Fibroblast of the aortic adventitia (primary cell): ENCODE data around the gene SMPD4. TPM values are rescaled to one million over a fixed set of nuclear protein-coding genes. Genes with fewer than 3 reads are reported as not detected.
"Not testable (repeated sequence)": the region's sequence is repeated elsewhere in the genome, so short reads cannot be mapped to it uniquely, and the experiment has no call there.

Experiments used
- DNase-seq: peaks from one replicate; pipeline ENCODE4 v3.0.0-alpha.2; 2010; ENCODE audit warnings: low read depth
- H3K4me3 ChIP-seq: 2 replicates; pipeline ENCODE4 v1.5.1; 2011; ENCODE audit warnings: low read depth, mild to moderate bottlenecking, control low read depth, low read length, moderate library complexity
- CTCF ChIP-seq: IDR thresholded peaks from 2 replicates; pipeline ENCODE4 v1.5.1; 2011; ENCODE audit warnings: mild to moderate bottlenecking, low read length, control low read depth, inconsistent platforms; ENCODE audit not compliant: insufficient read depth
- total RNA-seq: library from RNA; depleted of rRNA; stranded (reverse); fragments of >200 nt; gene quantifications from 2 replicates; pipeline ENCODE4 v1.2.3, GENCODE V29; 2012; ENCODE audit warnings: low replicate concordance

The SMPD4 gene
- total RNA-seq, 1 donor, result 22.5 TPM

DNA sequence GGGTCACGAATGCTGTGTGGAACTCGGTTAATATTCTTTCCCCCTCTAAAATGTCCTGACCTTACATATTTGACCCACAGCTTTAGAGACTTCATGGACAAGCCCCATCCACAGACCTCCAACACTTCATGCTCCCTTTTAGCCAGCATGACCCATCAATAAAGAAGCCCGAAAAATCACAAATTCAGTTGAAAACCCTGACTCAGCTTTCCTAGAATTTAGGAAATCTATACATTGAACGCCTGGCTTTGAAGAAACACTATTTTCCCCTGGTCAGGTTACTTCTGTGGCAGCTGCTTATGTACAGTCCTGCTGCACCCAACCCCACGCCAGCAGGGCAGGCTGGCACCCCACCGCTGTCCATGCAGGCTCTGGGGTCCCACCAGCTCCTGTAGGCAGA lies 9.9 kb upstream of the SMPD4 start:
- not testable (repeated sequence) for H3K4me3 ChIP-seq, DNase-seq

- H3K4me3 ChIP-seq, result no peak overlapping the region
- no peak for DNase-seq
- no peak for TF ChIP-seq CTCF
Observed at GRCh38 chr2:130190237-130190636, 8.8 kb upstream of the SMPD4 start.

DNA sequence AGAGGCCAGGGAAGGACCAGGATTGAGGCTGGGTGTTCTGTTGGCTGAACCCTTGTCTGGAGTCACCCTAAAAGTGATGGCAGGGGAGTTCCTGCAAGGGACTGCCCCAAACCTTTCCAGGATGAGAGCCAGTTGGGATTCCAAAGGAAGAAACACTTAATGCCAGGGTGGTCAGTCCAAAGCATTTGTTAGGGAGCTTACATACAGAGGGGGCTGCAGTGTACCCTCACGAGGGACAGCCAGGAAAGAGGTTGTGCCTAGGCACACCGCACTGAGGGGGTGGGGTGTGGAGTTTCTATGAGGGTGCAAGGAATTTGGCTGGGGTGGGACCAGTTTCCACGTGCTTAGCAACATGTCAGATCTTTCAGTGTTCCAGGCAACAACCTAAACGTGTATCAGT lies 7.6 kb upstream of the SMPD4 start:
- not testable (repeated sequence) for H3K4me3 ChIP-seq, DNase-seq

DNA sequence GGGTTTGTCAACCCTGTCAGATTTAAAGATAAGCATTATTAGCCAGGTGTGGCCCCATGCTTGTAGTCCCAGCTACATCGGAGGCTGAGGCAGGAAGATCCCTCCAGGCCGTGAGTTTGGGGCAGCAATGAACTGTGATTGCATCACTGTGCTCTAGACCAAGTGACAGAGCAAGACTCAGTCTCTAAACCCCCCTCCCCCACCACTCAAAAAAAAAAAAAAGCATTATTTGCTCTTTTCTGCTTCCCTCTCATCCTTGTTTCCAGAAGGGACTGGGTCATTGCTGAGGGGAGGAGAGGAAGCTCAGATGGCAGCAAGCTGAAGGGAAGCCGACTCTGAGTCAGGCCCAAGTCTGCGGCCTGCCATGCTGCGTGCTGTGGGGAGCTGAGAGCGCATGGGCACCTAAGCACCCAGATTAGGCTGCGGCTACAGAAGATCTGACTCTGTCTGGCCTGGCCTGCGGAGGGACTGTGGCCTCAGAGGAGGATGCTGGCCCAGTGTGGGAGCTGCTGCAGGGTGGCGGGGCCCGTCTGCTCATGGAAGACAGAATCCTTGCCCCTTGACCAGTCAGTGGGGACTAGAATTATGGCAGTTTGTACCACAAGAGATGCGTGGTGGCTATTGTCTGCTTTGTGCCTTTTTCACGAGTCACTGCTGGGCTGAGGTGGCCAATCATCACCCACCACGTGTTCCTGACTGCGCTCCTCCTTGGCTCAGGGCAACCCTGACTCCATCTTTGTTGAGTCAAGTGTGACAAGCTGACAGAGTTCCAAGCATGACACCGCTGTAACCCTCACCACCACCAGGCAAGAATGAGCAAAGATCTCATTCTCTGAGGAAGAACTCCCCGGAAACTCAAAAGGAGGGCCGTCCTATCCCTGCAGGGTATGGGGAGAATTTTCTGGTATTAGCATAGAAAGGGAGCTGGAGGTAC lies 6.7 kb upstream of the SMPD4 start:
- DNase-seq, H3K4me3 ChIP-seq: not testable (repeated sequence)

GRCh38 chr2:130187268-130187667 lies 5.9 kb upstream of the SMPD4 start:
- no peak for TF ChIP-seq CTCF
- DNase-seq, result no peak
- no peak overlapping the region for H3K4me3 ChIP-seq

- no peak for TF ChIP-seq CTCF
- DNase-seq, result no peak
- no peak overlapping the region for H3K4me3 ChIP-seq
Observed at GRCh38 chr2:130186391-130186790, 5.0 kb upstream of the SMPD4 start.

DNA sequence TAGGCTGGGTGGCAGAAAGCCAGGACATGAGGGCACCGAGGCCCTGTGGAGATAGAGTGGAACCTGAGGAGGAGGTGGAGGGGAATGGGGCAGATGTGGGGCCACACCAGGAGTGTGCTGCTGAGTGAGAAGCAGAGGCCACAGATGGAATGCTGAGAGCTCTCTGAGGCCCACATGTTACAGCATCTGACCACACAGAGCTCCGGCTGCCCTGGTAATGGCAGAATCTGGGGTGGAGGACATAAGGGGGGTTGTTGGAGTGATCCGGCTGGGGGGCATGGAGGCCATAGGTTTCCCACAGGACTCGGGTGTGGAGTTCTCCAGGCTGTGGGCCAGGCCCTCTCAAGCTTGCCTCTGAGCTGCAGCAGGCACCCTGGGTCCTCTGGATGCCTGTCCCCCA lies 4.5 kb upstream of the SMPD4 start:
- no peak overlapping the region for H3K4me3 ChIP-seq
- no peak for TF ChIP-seq CTCF
- DNase-seq, result no peak

DNA sequence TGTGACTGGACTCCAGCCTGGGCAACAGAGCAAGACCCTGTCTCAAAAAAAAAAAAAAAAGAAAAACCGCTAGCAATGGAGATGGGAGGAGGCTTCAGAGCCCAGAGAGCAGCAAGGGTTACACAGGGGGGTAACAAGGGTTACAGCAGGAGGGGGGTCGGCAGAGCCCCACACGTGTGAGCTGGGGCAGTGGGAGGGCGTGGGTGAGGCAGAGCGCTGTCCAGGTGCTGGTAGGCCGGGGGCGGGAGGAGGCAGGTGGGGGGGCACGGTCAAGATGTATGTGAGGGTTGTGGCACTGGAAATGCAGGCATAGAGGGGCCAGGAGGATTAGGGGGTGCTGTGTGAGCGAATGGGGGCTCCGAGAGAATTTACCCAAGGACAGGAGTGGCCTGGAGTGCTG lies 4.0 kb upstream of the SMPD4 start:
- no peak for TF ChIP-seq CTCF
- H3K4me3 ChIP-seq, result no peak overlapping the region
- no peak for DNase-seq
